ENCODE data around the gene DDRGK1.
A peak's percentile ranks its signal among the peaks of the same experiment; 100 is the strongest.

Gene DDRGK1

DNA sequence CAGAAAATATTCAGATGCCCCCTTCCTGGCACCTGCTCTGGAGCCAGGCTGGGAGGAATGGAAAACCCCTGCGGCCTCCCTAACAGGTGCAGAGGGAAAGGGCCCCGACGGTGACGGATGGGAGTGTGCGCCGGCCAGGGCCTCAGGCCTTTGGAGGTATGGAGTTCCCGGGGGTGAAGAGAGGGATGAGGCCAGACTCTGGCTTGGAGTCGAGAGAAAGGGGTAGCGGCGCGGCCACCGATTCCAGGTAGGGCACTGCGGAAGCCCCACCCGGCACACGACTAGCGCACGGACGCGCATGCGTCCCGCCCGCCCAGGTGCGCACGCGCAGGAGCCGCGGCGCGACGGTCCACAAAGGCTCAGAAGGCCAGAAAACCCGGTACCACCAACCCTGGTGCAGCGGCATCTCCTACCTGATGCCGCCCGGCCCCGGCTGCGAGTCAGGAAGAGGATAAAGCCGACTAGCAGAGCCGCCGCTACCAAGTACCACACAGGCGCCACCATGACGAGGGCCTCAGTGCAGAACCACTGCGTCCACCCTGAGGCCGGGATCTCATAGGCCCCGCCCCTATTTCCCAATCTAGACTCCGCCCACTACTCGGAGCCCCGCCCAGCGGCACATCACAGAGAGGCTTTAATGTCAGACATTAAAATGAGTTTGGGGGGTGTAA lies at the start of gene DDRGK1:
Gene DDRGK1 (minus strand): TSS at position 559 of the 671 bp plus-strand sequence. CDS start 55 bp downstream, at position 504.
- Mint-ChIP-seq H3K9me3 (no peaks in the 10 kb centered on the region), H3K4me1 (peaks cover 22% of the 10 kb centered on the region), H3K27ac (peak within 1 kb of the TSS; percentile 82), H3K27me3 (ENCODE audit: low read depth, poor library complexity) (peaks cover 3% of the 10 kb centered on the region), H3K4me3 (peak within 1 kb of the TSS; percentile 94), H3K36me3 (ENCODE audit: low read depth) (peaks cover 30% of the 10 kb centered on the region)
- TF ChIP-seq, protein P1, sequence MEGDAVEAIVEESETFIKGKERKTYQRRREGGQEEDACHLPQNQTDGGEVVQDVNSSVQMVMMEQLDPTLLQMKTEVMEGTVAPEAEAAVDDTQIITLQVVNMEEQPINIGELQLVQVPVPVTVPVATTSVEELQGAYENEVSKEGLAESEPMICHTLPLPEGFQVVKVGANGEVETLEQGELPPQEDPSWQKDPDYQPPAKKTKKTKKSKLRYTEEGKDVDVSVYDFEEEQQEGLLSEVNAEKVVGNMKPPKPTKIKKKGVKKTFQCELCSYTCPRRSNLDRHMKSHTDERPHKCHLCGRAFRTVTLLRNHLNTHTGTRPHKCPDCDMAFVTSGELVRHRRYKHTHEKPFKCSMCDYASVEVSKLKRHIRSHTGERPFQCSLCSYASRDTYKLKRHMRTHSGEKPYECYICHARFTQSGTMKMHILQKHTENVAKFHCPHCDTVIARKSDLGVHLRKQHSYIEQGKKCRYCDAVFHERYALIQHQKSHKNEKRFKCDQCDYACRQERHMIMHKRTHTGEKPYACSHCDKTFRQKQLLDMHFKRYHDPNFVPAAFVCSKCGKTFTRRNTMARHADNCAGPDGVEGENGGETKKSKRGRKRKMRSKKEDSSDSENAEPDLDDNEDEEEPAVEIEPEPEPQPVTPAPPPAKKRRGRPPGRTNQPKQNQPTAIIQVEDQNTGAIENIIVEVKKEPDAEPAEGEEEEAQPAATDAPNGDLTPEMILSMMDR (IDR thresholded peaks at IDR 0.05), result no peak
- DNase-seq, result peak; percentile 88

DNA sequence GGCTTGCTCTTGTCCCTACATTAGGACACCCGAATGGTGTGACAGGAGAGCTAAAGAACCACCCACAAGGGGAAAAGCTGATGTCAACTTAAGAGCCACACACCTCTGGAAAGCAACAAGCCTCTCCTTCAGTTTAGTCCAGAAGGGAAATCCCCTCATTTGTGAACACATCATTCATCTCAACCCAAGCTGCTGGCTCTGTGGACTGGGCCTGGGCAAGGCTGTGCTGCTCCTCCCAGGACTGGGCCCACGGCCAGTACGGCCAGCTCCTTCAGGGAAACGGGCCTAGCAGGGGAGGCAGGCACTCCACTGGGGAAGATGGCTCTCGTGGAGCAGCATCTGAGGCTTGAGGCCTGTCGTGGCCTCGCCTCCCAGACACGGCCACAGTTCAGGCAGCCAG lies 47.3 kb upstream of the DDRGK1 start:
- TF ChIP-seq, protein P1 (IDR thresholded peaks at IDR 0.05), result no peak
- H3K27me3 Mint-ChIP-seq (ENCODE audit: low read depth, poor library complexity), result peaks cover 48% of the 10 kb centered on the region
- H3K4me1 Mint-ChIP-seq, result peaks cover 8% of the 10 kb centered on the region
- H3K9me3 Mint-ChIP-seq, result no peaks in the 10 kb centered on the region
- DNase-seq, result no peak
- H3K36me3 Mint-ChIP-seq (ENCODE audit: low read depth), result peaks cover 18% of the 10 kb centered on the region
- no peak overlapping the region for H3K27ac Mint-ChIP-seq
- H3K4me3 Mint-ChIP-seq, result no peak overlapping the region

DNA sequence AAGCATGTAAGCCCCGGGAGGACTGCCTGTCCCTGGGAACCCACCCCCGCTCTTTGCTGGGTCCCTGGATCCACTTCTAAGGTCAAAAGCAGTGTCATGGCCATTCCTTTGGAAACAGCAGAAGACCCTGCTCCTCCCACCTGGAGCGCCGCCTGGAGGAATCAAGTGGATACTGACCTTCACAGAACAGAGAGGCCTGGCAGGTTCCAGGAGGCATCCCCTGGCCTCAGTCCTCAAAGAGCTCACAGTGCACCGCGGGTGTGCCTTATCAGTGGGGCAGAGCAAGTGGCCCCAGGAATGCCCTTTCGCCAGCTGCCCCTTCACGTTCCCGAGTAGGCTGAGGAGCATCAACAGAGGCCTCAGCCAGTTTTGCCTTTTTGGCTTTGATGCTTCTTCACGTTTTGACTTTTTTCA lies 45.6 kb upstream of the DDRGK1 start:
- Mint-ChIP-seq H3K9me3 (no peaks in the 10 kb centered on the region), H3K27ac (no peak overlapping the region), H3K36me3 (ENCODE audit: low read depth) (peaks cover 13% of the 10 kb centered on the region), H3K4me1 (peaks cover 8% of the 10 kb centered on the region), H3K27me3 (ENCODE audit: low read depth, poor library complexity) (peaks cover 63% of the 10 kb centered on the region), H3K4me3 (peak overlapping the region; percentile 18)
- peak; percentile 57 for DNase-seq
- TF ChIP-seq, protein P1 (IDR thresholded peaks at IDR 0.05), result peak; percentile 55

DNA sequence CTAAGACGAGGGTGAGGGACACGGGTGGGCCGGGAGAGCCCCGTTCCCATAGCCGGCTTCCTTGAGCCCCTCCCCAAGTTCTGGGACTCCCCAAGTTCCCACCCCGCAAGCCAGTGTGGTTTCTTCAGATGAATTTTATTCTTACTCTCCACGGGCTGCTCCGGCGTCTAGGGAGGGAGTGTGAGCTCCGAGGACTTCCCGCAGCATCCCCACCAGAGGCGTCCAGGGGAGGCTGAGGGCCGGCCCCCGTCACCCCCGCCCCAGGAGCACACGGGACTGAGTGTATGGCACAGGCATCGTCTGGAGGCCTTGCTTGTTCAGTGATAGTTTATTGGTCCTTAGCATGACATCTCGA lies 44.5 kb upstream of the DDRGK1 start:
- Mint-ChIP-seq H3K4me3 (peak overlapping the region; percentile 57), H3K9me3 (no peaks in the 10 kb centered on the region), H3K27me3 (ENCODE audit: low read depth, poor library complexity) (peaks cover 75% of the 10 kb centered on the region), H3K36me3 (ENCODE audit: low read depth) (peaks cover 5% of the 10 kb centered on the region), H3K27ac (no peak overlapping the region), H3K4me1 (peaks cover 15% of the 10 kb centered on the region)
- DNase-seq, result no peak
- TF ChIP-seq, protein P1 (IDR thresholded peaks at IDR 0.05), result no peak

DNA sequence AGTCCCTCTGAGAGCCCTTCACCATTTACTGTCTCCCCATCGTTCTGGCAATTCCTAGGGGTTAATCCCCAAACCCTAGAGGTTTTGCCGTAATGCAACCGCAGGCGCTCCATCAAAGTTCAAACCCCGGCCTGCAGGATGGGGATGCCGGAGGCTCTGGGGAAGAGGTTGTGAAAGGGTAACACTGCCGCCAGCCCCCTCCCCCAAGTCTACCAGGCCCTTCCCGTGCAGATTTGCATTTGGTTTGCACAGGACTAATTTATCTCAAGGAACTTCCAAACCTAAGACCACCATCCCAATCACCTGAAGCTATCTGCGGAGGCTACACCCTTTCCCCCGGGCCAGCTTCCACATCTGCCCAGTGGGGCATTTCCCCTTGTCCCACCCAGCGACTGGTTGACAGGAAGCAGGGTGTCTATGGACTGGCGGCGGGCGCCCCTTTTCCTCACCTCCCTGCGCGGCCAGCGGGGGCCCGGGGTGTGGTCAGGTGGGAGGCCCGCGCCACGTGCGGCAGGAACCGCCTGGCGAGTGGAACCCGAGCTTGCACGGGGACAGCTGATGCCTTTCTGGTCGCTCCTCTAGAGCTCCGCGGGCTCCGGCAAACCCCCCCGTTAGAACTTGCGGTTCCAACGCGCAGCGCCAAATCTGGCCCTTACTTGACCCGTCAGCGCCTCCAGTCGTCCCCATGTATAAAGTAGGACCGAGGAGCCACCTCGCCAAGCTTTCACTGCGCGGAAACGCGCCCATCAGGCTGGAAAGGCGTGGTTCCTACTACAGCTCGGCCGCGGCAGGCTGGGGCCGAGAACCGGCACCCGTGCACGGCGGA lies 43.9 kb upstream of the DDRGK1 start:
- no peak overlapping the region for H3K27ac Mint-ChIP-seq

More for the DNA sequence above, 43.9 kb upstream of the DDRGK1 start:
- DNase-seq, result peak; percentile 48
- Mint-ChIP-seq H3K4me3 (peak overlapping the region; percentile 57), H3K27me3 (ENCODE audit: low read depth, poor library complexity) (peaks cover 81% of the 10 kb centered on the region), H3K36me3 (ENCODE audit: low read depth) (peaks cover 5% of the 10 kb centered on the region), H3K4me1 (peaks cover 21% of the 10 kb centered on the region), H3K9me3 (no peaks in the 10 kb centered on the region)
- TF ChIP-seq, protein P1 (IDR thresholded peaks at IDR 0.05), result no peak

Measured in nephron progenitor cell (in vitro differentiated cells).